Trophoblast cell (in vitro differentiated cells and primary cell): ENCODE measurements around the gene ILK.
A peak's percentile ranks its signal among the peaks of the same experiment; 100 is the strongest.

ENCODE experiments used
- DNase-seq, 2 donors: peaks; one replicate each; pipeline ENCODE4 v3.0.0-alpha.2; 2016
- H2AFZ ChIP-seq: 2 replicates; pipeline ENCODE4 v1.6.1; 2013; ENCODE audit warnings: low read length, moderate library complexity, mild to moderate bottlenecking; ENCODE audit not compliant: insufficient read depth, poor library complexity
- H2AK5ac ChIP-seq: 2 replicates; pipeline ENCODE4 v1.6.1; 2013; ENCODE audit warnings: mild to moderate bottlenecking, low read length
- H2BK120ac ChIP-seq: 2 replicates; pipeline ENCODE4 v1.6.1; 2013; ENCODE audit warnings: low read length, mild to moderate bottlenecking, moderate library complexity; ENCODE audit not compliant: insufficient read depth, poor library complexity
- H2BK12ac ChIP-seq: 2 replicates; pipeline ENCODE4 v1.6.1; 2013; ENCODE audit warnings: mild to moderate bottlenecking, low read length, moderate library complexity
- H2BK5ac ChIP-seq: 2 replicates; pipeline ENCODE4 v1.6.1; 2013; ENCODE audit warnings: low read length, low read depth, moderate library complexity, mild to moderate bottlenecking; ENCODE audit not compliant: poor library complexity
- H3K14ac ChIP-seq: 2 replicates; pipeline ENCODE4 v1.6.1; 2013; ENCODE audit warnings: mild to moderate bottlenecking, low read length
- H3K18ac ChIP-seq: 2 replicates; pipeline ENCODE4 v1.6.1; 2013; ENCODE audit warnings: mild to moderate bottlenecking, low read length
- H3K23ac ChIP-seq: 2 replicates; pipeline ENCODE4 v1.6.1; 2013; ENCODE audit warnings: low read length
- H3K27ac ChIP-seq: 2 replicates; pipeline ENCODE4 v1.5.1; 2013; ENCODE audit warnings: low read depth, mild to moderate bottlenecking, inconsistent platforms, low read length, moderate library complexity
- H3K27me3 ChIP-seq: 2 replicates; pipeline ENCODE4 v1.6.1; 2013; ENCODE audit warnings: inconsistent platforms, mild to moderate bottlenecking, low read length, moderate library complexity; ENCODE audit not compliant: insufficient read depth
- H3K36me3 ChIP-seq, 2 experiments: 1 replicate in 1 of 2; 2 replicates in 1 of 2; pipeline ENCODE4 v1.6.1; 2013; ENCODE audit warnings: low read length in 2 of 2, mild to moderate bottlenecking in 2 of 2, moderate library complexity in 1 of 2; ENCODE audit not compliant: insufficient read depth in 2 of 2, control insufficient read depth in 1 of 2
- H3K4ac ChIP-seq: 2 replicates; pipeline ENCODE4 v1.6.1; 2013; ENCODE audit warnings: low read depth, mild to moderate bottlenecking, low read length, moderate library complexity
- H3K4me1 ChIP-seq, 2 experiments: 1 replicate in 1 of 2; 2 replicates in 1 of 2; pipeline ENCODE4 v1.6.1; 2013; ENCODE audit warnings: low read length in 2 of 2, mild to moderate bottlenecking in 2 of 2, moderate library complexity in 1 of 2; ENCODE audit not compliant: insufficient read depth in 2 of 2, control insufficient read depth in 1 of 2
- H3K4me2 ChIP-seq: 2 replicates; pipeline ENCODE4 v1.6.1; 2013; ENCODE audit warnings: inconsistent platforms, mild to moderate bottlenecking, low read length, moderate library complexity
- H3K4me3 ChIP-seq: 2 replicates; pipeline ENCODE4 v1.5.1; 2013; ENCODE audit warnings: mild to moderate bottlenecking, low read depth, low read length, inconsistent platforms
- H3K79me1 ChIP-seq: one replicate; pipeline ENCODE4 v1.6.1; 2013; ENCODE audit warnings: low read length
- H3K79me2 ChIP-seq: 2 replicates; pipeline ENCODE4 v1.6.1; 2013; ENCODE audit warnings: low read length, mild to moderate bottlenecking; ENCODE audit not compliant: control insufficient read depth, insufficient read depth, poor library complexity
- H3K9ac ChIP-seq: 2 replicates; pipeline ENCODE4 v1.6.1; 2013; ENCODE audit warnings: mild to moderate bottlenecking, low read length
- H3K9me3 ChIP-seq: 2 replicates; pipeline ENCODE4 v1.6.1; 2013; ENCODE audit warnings: low read depth, mild to moderate bottlenecking, control low read depth, inconsistent platforms, low read length; ENCODE audit not compliant: insufficient read depth
- H4K12ac ChIP-seq: 2 replicates; pipeline ENCODE4 v1.6.1; 2013; ENCODE audit warnings: low read depth, mild to moderate bottlenecking, low read length, moderate library complexity
- H4K8ac ChIP-seq: 2 replicates; pipeline ENCODE4 v1.6.1; 2013; ENCODE audit warnings: low read depth, mild to moderate bottlenecking, low read length, moderate library complexity
- H4K91ac ChIP-seq: one replicate; pipeline ENCODE4 v1.6.1; 2013; ENCODE audit warnings: low read depth, mild to moderate bottlenecking, low read length, moderate library complexity
- WGBS: extraction: QIAGEN DNeasy Blood & Tissue Kit; methylation state at CpG from one replicate; pipeline ENCODE4 v1.1.7; 2013; ENCODE audit warnings: missing lambda C conversion rate; ENCODE audit not compliant: insufficient read length, insufficient coverage; ENCODE audit errors: extremely low coverage; 5-methylcytosine and 5-hydroxymethylcytosine counted together

The ILK gene

DNA sequence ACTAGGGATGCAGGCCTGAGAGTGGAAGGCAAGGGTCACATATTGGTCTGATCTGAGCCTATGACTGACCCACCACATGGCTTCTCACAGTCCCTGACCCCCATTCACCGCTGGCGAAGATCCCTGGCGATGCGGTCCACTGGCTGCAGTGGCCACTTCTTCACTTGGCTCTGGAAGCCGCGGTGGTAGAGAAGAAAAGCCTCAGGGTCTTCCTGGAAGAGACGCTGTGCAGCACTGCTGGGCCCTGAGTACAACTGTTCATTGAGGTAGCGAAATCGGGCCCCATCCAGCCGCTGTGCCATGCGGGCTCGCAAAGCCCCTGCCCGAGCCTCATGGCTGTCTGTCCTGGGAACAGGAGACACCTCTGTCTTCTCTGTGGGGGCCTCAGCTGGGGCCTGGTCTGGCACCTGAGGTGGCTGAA, 2.5 kb upstream of the ILK start:
- H2AFZ ChIP-seq, result no peak overlapping the region
- H4K91ac ChIP-seq, result no peak overlapping the region
- no peaks in the 10 kb centered on the region for H3K27me3 ChIP-seq
- H3K4me3 ChIP-seq, result no peak overlapping the region
- no peak overlapping the region for H3K14ac ChIP-seq
- peak overlapping the region; percentile 10 for H3K9ac ChIP-seq
- no peak for DNase-seq
- no peak overlapping the region for H3K4ac ChIP-seq
- no peak overlapping the region for H4K8ac ChIP-seq
- H2BK12ac ChIP-seq, result no peak overlapping the region
- no peak overlapping the region for H3K4me2 ChIP-seq
- peaks cover 14% of the 10 kb centered on the region for H3K79me1 ChIP-seq
- H2BK120ac ChIP-seq, result no peak overlapping the region
- H2BK5ac ChIP-seq, result no peak overlapping the region
- no CpG with 5 or more reads among the region's 13 CpGs for WGBS
- H2AK5ac ChIP-seq, result no peak overlapping the region
- H4K12ac ChIP-seq, result no peak overlapping the region
- H3K79me2 ChIP-seq, result peaks cover 23% of the 10 kb centered on the region
- no peaks in the 10 kb centered on the region for H3K9me3 ChIP-seq
- peaks cover 21 to 35% of the 10 kb centered on the region in 2 experiments for H3K36me3 ChIP-seq
- no peak overlapping the region for H3K18ac ChIP-seq
- peaks cover 0 to 10% of the 10 kb centered on the region in 2 experiments for H3K4me1 ChIP-seq
- H3K27ac ChIP-seq, result no peak overlapping the region
- H3K23ac ChIP-seq, result no peak overlapping the region

DNA sequence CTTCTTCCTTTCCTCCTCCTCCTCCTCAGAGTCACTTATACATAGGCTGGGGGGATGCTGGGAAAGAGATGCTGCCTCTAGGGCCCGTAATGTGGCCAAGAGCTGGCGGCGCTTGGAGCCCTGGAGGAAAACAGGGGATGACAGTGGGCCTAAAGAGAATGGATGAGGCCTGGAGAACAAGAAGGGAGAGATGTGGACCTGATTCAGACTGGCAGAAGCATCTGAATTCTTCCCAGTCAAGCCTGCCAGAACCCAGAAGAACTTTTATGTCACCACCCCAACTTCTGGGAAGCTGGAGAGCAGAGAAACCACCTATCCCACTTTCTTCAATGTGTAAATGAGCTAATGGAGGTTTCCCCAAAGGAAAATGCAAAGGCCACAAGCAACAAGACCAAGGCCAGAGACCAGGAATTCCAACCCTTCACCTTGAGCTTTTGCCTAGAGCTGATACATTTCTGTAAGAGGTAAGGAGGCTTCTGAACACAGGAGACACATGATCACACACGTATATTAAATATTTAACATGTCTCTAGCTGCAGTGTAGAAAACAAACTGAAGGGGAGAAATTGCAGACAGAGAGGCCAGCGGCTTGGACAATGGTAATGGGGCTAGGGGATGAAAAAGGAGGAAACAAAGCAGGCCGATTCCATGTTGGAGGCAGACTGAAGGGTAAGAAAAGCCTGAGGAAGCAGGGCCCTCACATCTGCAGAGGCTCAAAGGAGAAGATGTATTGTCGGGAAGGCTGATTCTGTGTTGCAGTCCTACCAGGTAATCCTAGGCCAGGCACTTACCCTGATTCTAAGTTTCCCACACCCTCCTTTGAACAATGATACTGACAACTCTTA, 1.3 kb upstream of the ILK start:
- Histone ChIP-seq H3K27ac (no peak overlapping the region), H3K4me2 (peak overlapping the region; percentile 93), H2AFZ (no peak overlapping the region), H4K8ac (no peak overlapping the region), H3K23ac (no peak overlapping the region), H2AK5ac (peak overlapping the region; percentile 61), H3K4me1 (peaks cover 5 to 15% of the 10 kb centered on the region in 2 experiments), H4K12ac (no peak overlapping the region), H3K79me2 (peaks cover 27% of the 10 kb centered on the region), H3K36me3 (peaks cover 21 to 33% of the 10 kb centered on the region in 2 experiments), H3K27me3 (no peaks in the 10 kb centered on the region), H4K91ac (no peak overlapping the region), H3K4ac (peak overlapping the region; percentile 11), H3K79me1 (peaks cover 18% of the 10 kb centered on the region), H3K9ac (peak overlapping the region; percentile 45), H2BK12ac (no peak overlapping the region), H3K18ac (no peak overlapping the region), H3K9me3 (no peaks in the 10 kb centered on the region), H3K4me3 (peak overlapping the region; percentile 42), H2BK5ac (no peak overlapping the region), H3K14ac (peak overlapping the region; percentile 52), H2BK120ac (no peak overlapping the region)
- DNase-seq, result no peak
- no CpG with 5 or more reads among the region's 7 CpGs for WGBS

DNA sequence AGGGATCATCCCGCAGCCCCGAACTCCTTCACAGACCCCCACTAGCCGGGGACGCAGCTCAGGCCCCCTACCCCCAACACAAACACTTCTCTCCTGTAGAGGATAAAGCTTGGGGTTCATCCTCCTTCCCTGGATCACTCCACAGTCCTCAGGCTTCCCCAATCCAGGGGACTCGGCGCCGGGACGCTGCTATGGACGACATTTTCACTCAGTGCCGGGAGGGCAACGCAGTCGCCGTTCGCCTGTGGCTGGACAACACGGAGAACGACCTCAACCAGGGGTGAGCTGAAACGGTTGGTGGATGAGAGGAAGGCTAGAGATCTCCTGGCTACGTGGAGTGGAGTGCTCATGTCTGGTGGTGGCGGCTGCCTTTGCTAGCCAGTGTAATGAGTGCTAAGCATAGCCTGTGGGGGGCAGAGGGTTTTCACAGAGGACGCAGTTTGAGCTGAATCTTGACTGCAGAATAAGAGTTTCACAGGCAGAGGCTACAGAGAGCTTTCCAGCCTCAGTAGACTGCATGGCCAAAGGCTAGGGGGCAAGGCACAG, 580 bp downstream of the ILK start:
- Histone ChIP-seq H3K36me3 (peaks cover 32 to 42% of the 10 kb centered on the region in 2 experiments), H3K23ac (no peak overlapping the region), H3K14ac (peak overlapping the region; percentile 98), H3K27ac (peak overlapping the region; percentile 87), H2AK5ac (peak overlapping the region; percentile 33), H2AFZ (peak overlapping the region; percentile 85), H2BK120ac (peak overlapping the region; percentile 88), H3K79me2 (peaks cover 27% of the 10 kb centered on the region), H3K4me3 (peak overlapping the region; percentile 80), H3K18ac (peak overlapping the region; percentile 87), H2BK12ac (peak overlapping the region; percentile 72), H4K91ac (peak overlapping the region; percentile 87), H3K9ac (peak overlapping the region; percentile 63), H3K4ac (peak overlapping the region; percentile 89), H3K27me3 (no peaks in the 10 kb centered on the region), H4K8ac (peak overlapping the region; percentile 88), H3K79me1 (peaks cover 25% of the 10 kb centered on the region), H2BK5ac (peak overlapping the region; percentile 93), H4K12ac (peak overlapping the region; percentile 98), H3K9me3 (no peaks in the 10 kb centered on the region), H3K4me2 (peak overlapping the region; percentile 69), H3K4me1 (peaks cover 12 to 25% of the 10 kb centered on the region in 2 experiments)
- no CpG with 5 or more reads among the region's 20 CpGs for WGBS
- peak; percentile 9 to 51 for DNase-seq

DNA sequence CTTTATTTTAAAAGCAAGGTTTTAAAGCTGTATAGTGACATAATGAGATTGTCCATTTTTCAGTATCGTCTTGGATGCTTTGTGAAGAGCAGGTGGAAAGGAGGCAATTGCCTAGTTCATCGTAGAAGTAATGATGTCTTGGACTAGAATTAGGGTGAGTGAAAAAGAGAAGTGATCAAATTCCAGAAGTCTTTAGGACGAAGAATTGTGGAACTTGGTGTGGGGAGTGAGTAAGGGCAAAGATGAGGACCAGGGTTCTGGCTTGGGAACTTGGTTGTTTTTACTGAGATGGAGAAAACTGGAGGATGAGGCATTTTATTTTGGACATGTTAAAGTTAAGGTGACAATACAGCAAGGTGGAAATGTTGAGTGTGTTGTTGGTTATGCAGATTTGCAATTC, 1.2 kb downstream of the ILK start:
- DNase-seq, result no peak
- peaks cover 27% of the 10 kb centered on the region for H3K79me2 ChIP-seq
- H4K12ac ChIP-seq, result no peak overlapping the region
- no peak overlapping the region for H2AFZ ChIP-seq
- no peak overlapping the region for H2BK120ac ChIP-seq
- H3K27me3 ChIP-seq, result no peaks in the 10 kb centered on the region
- no peak overlapping the region for H3K18ac ChIP-seq
- no peak overlapping the region for H2BK12ac ChIP-seq
- no peak overlapping the region for H4K8ac ChIP-seq
- H2AK5ac ChIP-seq, result no peak overlapping the region
- peak overlapping the region; percentile 69 for H3K4me2 ChIP-seq
- H3K36me3 ChIP-seq, result peaks cover 36 to 43% of the 10 kb centered on the region in 2 experiments
- H3K4ac ChIP-seq, result peak overlapping the region; percentile 59
- H3K4me1 ChIP-seq, result peaks cover 12 to 25% of the 10 kb centered on the region in 2 experiments
- H3K23ac ChIP-seq, result no peak overlapping the region
- no CpG with 5 or more reads among the region's 3 CpGs for WGBS
- no peak overlapping the region for H2BK5ac ChIP-seq
- H3K4me3 ChIP-seq, result no peak overlapping the region
- H3K79me1 ChIP-seq, result peaks cover 25% of the 10 kb centered on the region
- no peak overlapping the region for H3K27ac ChIP-seq
- H3K9me3 ChIP-seq, result no peaks in the 10 kb centered on the region
- H3K14ac ChIP-seq, result no peak overlapping the region
- no peak overlapping the region for H4K91ac ChIP-seq
- no peak overlapping the region for H3K9ac ChIP-seq
